ENCODE data around the gene KPNA3. TPM values are rescaled to one million over a fixed set of nuclear protein-coding genes. Genes with fewer than 3 reads are reported as not detected.

KPNA3 gene
- polyA plus RNA-seq = 10 to 100 TPM; 14.3 to 24.5 (median 15.0) TPM
- long read RNA-seq, donor 1 = 0 reads
- long read RNA-seq, donor 2, full-length matches to known transcripts = 6 of 15 reads
- long read RNA-seq, donor 2, partial matches to known transcripts = 9 of 15 reads
- long read RNA-seq, donor 2, other reads (novel, unspliced or antisense) = 0 of 15 reads
- long read RNA-seq, donor 3, full-length matches to known transcripts = 1 of 1 reads
- long read RNA-seq, donor 3, partial matches to known transcripts = 0 of 1 reads
- long read RNA-seq, donor 3, other reads (novel, unspliced or antisense) = 0 of 1 reads
- long read RNA-seq, donor 4 = 0 reads
- long read RNA-seq, donor 5, full-length matches to known transcripts = 1 of 1 reads
- long read RNA-seq, donor 5, partial matches to known transcripts = 0 of 1 reads
- long read RNA-seq, donor 5, other reads (novel, unspliced or antisense) = 0 of 1 reads
- long read RNA-seq, donor 6, full-length matches to known transcripts = 5 of 5 reads
- long read RNA-seq, donor 6, partial matches to known transcripts = 0 of 5 reads
- long read RNA-seq, donor 6, other reads (novel, unspliced or antisense) = 0 of 5 reads
- long read RNA-seq, donor 7 = 0 reads
- long read RNA-seq, donor 8, full-length matches to known transcripts = 1 of 1 reads
- long read RNA-seq, donor 8, partial matches to known transcripts = 0 of 1 reads
- long read RNA-seq, donor 8, other reads (novel, unspliced or antisense) = 0 of 1 reads
- long read RNA-seq, donor 9, full-length matches to known transcripts = 2 of 2 reads
- long read RNA-seq, donor 9, partial matches to known transcripts = 0 of 2 reads
- long read RNA-seq, donor 9, other reads (novel, unspliced or antisense) = 0 of 2 reads
- long read RNA-seq, donor 10, full-length matches to known transcripts = 7 of 32 reads
- long read RNA-seq, donor 10, partial matches to known transcripts = 25 of 32 reads
- long read RNA-seq, donor 10, other reads (novel, unspliced or antisense) = 0 of 32 reads

- Histone ChIP-seq H3K9me3 (ENCODE audit: control insufficient read depth in 2 of 2, insufficient read depth in 1 of 2, low read depth in 1 of 2, low read length in 1 of 2) (no peaks in the 10 kb centered on the region), H3K27ac (ENCODE audit: low read depth in 1 of 3, low read length in 2 of 3) (peak within 1 kb of the TSS; percentile 94 to 99 (median 96)), H3K4me1 (ENCODE audit: control insufficient read depth in 3 of 3, insufficient read depth in 2 of 3, low read depth in 1 of 3, low read length in 2 of 3) (peaks cover 0 to 9% (median 7%) of the 10 kb centered on the region in 3 donors), H3K4me3 (ENCODE audit: low read depth in 1 of 3, low read length in 3 of 3) (peak within 1 kb of the TSS; percentile 78 to 88 (median 86)), H3K36me3 (ENCODE audit: control insufficient read depth in 3 of 3, insufficient read depth in 2 of 3, low read depth in 1 of 3, low read length in 3 of 3) (no peaks in the 10 kb centered on the region), H3K27me3 (ENCODE audit: control insufficient read depth in 3 of 3, insufficient read depth in 3 of 3, low read length in 3 of 3) (no peaks in the 10 kb centered on the region)
- FAIRE-seq = no peak
- peak; percentile 97 to 98 for DNase-seq
- WGBS, 3 donors = 0 to 1% (median 0%) methylated on average over 47 to 71 of the region's 71 CpGs
Measured at GRCh38 chr13:49792550-49793324, at the start of gene KPNA3. KPNA3 (minus strand) TSS chr13:49792682; CDS start chr13:49792506, 176 bp downstream.

- no peaks in the 10 kb centered on the region for H3K27me3 ChIP-seq (ENCODE audit: control insufficient read depth in 3 of 3, insufficient read depth in 3 of 3, low read length in 3 of 3)
- no peak for DNase-seq
- no peak for FAIRE-seq
- H3K4me3 ChIP-seq (ENCODE audit: low read depth in 1 of 3, low read length in 3 of 3) = no peak overlapping the region
- no peak overlapping the region for H3K27ac ChIP-seq (ENCODE audit: low read depth in 1 of 3, low read length in 2 of 3)
- H3K4me1 ChIP-seq (ENCODE audit: control insufficient read depth in 3 of 3, insufficient read depth in 2 of 3, low read depth in 1 of 3, low read length in 2 of 3) = peaks cover 0 to 10% (median 0%) of the 10 kb centered on the region in 3 donors
- no peaks in the 10 kb centered on the region for H3K9me3 ChIP-seq (ENCODE audit: control insufficient read depth in 2 of 2, insufficient read depth in 1 of 2, low read depth in 1 of 2, low read length in 1 of 2)
- H3K36me3 ChIP-seq (ENCODE audit: control insufficient read depth in 3 of 3, insufficient read depth in 2 of 3, low read depth in 1 of 3, low read length in 3 of 3) = no peaks in the 10 kb centered on the region
- 42 to 55% (median 53%) methylated on average over 2 of the region's 2 CpGs for WGBS, 3 donors
Measured at GRCh38 chr13:49841964-49842363, 49.5 kb upstream of the KPNA3 start.

- no peak for FAIRE-seq
- 85 to 92% (median 86%) methylated on average over 3 of the region's 3 CpGs for WGBS, 3 donors
- H3K4me1 ChIP-seq (ENCODE audit: control insufficient read depth in 3 of 3, insufficient read depth in 2 of 3, low read depth in 1 of 3, low read length in 2 of 3) = peaks cover 0 to 10% (median 0%) of the 10 kb centered on the region in 3 donors
Measured at GRCh38 chr13:49840675-49841074, 48.2 kb upstream of the KPNA3 start.

GRCh38 chr13:49840266-49840665 lies 47.8 kb upstream of the KPNA3 start:
- no peaks in the 10 kb centered on the region for H3K36me3 ChIP-seq (ENCODE audit: control insufficient read depth in 3 of 3, insufficient read depth in 2 of 3, low read depth in 1 of 3, low read length in 3 of 3)
- DNase-seq (no peak), FAIRE-seq (no peak)
- no peak overlapping the region for H3K4me3 ChIP-seq (ENCODE audit: low read depth in 1 of 3, low read length in 3 of 3)
- H3K27me3 ChIP-seq (ENCODE audit: control insufficient read depth in 3 of 3, insufficient read depth in 3 of 3, low read length in 3 of 3) = no peaks in the 10 kb centered on the region
- peaks cover 0 to 10% (median 0%) of the 10 kb centered on the region in 3 donors for H3K4me1 ChIP-seq (ENCODE audit: control insufficient read depth in 3 of 3, insufficient read depth in 2 of 3, low read depth in 1 of 3, low read length in 2 of 3)
- no peak overlapping the region for H3K27ac ChIP-seq (ENCODE audit: low read depth in 1 of 3, low read length in 2 of 3)
- 86 to 96% (median 96%) methylated on average over 4 of the region's 4 CpGs for WGBS, 3 donors
- no peaks in the 10 kb centered on the region for H3K9me3 ChIP-seq (ENCODE audit: control insufficient read depth in 2 of 2, insufficient read depth in 1 of 2, low read depth in 1 of 2, low read length in 1 of 2)

More at GRCh38 chr13:49840675-49841074, 48.2 kb upstream of the KPNA3 start:
- no peaks in the 10 kb centered on the region for H3K9me3 ChIP-seq (ENCODE audit: control insufficient read depth in 2 of 2, insufficient read depth in 1 of 2, low read depth in 1 of 2, low read length in 1 of 2)
- DNase-seq = peak in 1 of 2 donors; percentile 45
- H3K27me3 ChIP-seq (ENCODE audit: control insufficient read depth in 3 of 3, insufficient read depth in 3 of 3, low read length in 3 of 3) = no peaks in the 10 kb centered on the region
- no peak overlapping the region for H3K4me3 ChIP-seq (ENCODE audit: low read depth in 1 of 3, low read length in 3 of 3)
- no peaks in the 10 kb centered on the region for H3K36me3 ChIP-seq (ENCODE audit: control insufficient read depth in 3 of 3, insufficient read depth in 2 of 3, low read depth in 1 of 3, low read length in 3 of 3)
- no peak overlapping the region for H3K27ac ChIP-seq (ENCODE audit: low read depth in 1 of 3, low read length in 2 of 3)

GRCh38 chr13:49838989-49839388 lies 46.5 kb upstream of the KPNA3 start:
- Histone ChIP-seq H3K4me1 (ENCODE audit: control insufficient read depth in 3 of 3, insufficient read depth in 2 of 3, low read depth in 1 of 3, low read length in 2 of 3) (peaks cover 0 to 10% (median 0%) of the 10 kb centered on the region in 3 donors), H3K9me3 (ENCODE audit: control insufficient read depth in 2 of 2, insufficient read depth in 1 of 2, low read depth in 1 of 2, low read length in 1 of 2) (no peaks in the 10 kb centered on the region), H3K4me3 (ENCODE audit: low read depth in 1 of 3, low read length in 3 of 3) (no peak overlapping the region), H3K36me3 (ENCODE audit: control insufficient read depth in 3 of 3, insufficient read depth in 2 of 3, low read depth in 1 of 3, low read length in 3 of 3) (no peaks in the 10 kb centered on the region), H3K27ac (ENCODE audit: low read depth in 1 of 3, low read length in 2 of 3) (no peak overlapping the region), H3K27me3 (ENCODE audit: control insufficient read depth in 3 of 3, insufficient read depth in 3 of 3, low read length in 3 of 3) (no peaks in the 10 kb centered on the region)
- FAIRE-seq = no peak
- WGBS, 3 donors = 87 to 90% (median 89%) methylated on average over 4 of the region's 4 CpGs
- DNase-seq = peak; percentile 12 to 48

- Histone ChIP-seq H3K4me3 (ENCODE audit: low read depth in 1 of 3, low read length in 3 of 3) (no peak overlapping the region), H3K4me1 (ENCODE audit: control insufficient read depth in 3 of 3, insufficient read depth in 2 of 3, low read depth in 1 of 3, low read length in 2 of 3) (peaks cover 0 to 12% (median 0%) of the 10 kb centered on the region in 3 donors), H3K27me3 (ENCODE audit: control insufficient read depth in 3 of 3, insufficient read depth in 3 of 3, low read length in 3 of 3) (no peaks in the 10 kb centered on the region), H3K9me3 (ENCODE audit: control insufficient read depth in 2 of 2, insufficient read depth in 1 of 2, low read depth in 1 of 2, low read length in 1 of 2) (no peaks in the 10 kb centered on the region), H3K36me3 (ENCODE audit: control insufficient read depth in 3 of 3, insufficient read depth in 2 of 3, low read depth in 1 of 3, low read length in 3 of 3) (no peaks in the 10 kb centered on the region), H3K27ac (ENCODE audit: low read depth in 1 of 3, low read length in 2 of 3) (no peak overlapping the region)
- DNase-seq (no peak), FAIRE-seq (no peak)
- 45 to 62% (median 60%) methylated on average over 5 of the region's 5 CpGs for WGBS, 3 donors
Measured at GRCh38 chr13:49836516-49836915, 44.0 kb upstream of the KPNA3 start.

- Histone ChIP-seq H3K36me3 (ENCODE audit: control insufficient read depth in 3 of 3, insufficient read depth in 2 of 3, low read depth in 1 of 3, low read length in 3 of 3) (no peaks in the 10 kb centered on the region), H3K27ac (ENCODE audit: low read depth in 1 of 3, low read length in 2 of 3) (no peak overlapping the region), H3K4me3 (ENCODE audit: low read depth in 1 of 3, low read length in 3 of 3) (no peak overlapping the region), H3K9me3 (ENCODE audit: control insufficient read depth in 2 of 2, insufficient read depth in 1 of 2, low read depth in 1 of 2, low read length in 1 of 2) (no peaks in the 10 kb centered on the region), H3K4me1 (ENCODE audit: control insufficient read depth in 3 of 3, insufficient read depth in 2 of 3, low read depth in 1 of 3, low read length in 2 of 3) (peaks cover 0 to 2% (median 0%) of the 10 kb centered on the region in 3 donors), H3K27me3 (ENCODE audit: control insufficient read depth in 3 of 3, insufficient read depth in 3 of 3, low read length in 3 of 3) (no peaks in the 10 kb centered on the region)
- 38 to 84% (median 82%) methylated on average over 5 of the region's 5 CpGs for WGBS, 3 donors
- FAIRE-seq (no peak), DNase-seq (no peak)
Measured at GRCh38 chr13:49833402-49833801, 40.9 kb upstream of the KPNA3 start.

Data from small intestine (tissue), 16 donors.